Measurements from ENCODE around the gene RHBDL1.
A peak's percentile ranks its signal among the peaks of the same experiment; 100 is the strongest.

Gene RHBDL1

DNA sequence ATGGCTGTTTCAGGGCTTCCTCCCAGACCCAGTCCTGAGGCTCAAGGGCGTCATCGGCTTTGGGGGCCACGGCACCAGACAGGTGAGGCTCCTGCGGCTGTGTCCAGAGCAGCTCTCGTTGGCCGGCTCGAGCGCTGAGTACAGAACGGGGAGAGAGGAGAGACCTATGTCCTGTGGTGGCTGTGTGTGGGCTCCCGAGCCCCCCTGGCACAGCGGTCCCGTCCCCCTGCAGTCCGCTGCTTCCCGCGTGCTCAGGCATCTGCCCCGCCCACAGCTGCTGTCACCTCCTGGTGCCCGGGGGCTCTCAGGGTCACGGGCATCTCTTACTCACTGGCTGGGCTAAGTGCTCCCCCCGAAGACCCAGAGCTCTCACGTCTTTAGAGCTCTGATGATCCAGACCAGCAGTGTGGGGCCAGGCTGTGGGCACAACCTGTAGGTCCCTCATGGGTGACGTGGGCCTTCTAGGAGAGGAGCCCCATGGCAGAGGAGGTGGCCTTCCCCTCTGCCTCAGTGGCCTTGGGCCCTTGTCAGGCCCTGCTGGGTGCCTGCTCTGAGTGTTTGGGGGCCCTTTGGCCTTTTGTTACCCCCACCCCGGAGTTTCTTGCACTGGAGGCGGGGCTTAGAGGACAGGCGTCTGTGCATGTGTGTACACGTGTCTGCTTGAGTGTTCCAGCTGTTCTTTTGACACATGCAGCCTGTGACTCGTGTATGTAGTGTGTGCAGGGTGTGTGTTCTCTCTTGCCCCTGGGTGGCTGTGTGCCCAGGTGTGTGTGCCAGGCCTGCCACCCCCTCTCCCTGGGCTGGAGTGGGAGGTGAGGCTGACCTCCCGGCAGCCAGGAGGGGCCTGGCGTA is 22.8 kb upstream of the RHBDL1 start:
- no peak for DNase-seq

DNA sequence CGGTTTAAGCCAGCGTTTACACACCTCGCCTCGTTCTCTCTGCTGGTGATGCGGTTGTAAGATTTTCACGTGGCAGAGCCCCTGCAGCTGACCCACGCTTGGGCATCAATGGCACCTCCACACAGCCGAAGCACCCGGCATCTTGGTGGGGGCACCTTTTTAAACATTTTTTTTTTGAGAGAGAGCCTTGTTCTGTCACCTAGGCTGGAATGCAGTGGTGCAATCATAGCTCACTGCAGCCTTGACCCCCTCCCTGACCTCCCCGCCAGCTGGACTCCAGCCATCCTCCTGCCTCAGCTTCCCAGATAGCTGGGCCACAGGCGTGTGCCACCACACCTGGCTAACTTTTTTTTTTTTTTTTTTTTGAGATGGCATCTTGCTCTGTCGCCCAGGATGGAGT is 21.4 kb upstream of the RHBDL1 start:
- DNase-seq: no peak

- no peak for DNase-seq
These were observed 18.0 kb upstream of the RHBDL1 start for GRCh38 chr16:657487-657886.

DNA sequence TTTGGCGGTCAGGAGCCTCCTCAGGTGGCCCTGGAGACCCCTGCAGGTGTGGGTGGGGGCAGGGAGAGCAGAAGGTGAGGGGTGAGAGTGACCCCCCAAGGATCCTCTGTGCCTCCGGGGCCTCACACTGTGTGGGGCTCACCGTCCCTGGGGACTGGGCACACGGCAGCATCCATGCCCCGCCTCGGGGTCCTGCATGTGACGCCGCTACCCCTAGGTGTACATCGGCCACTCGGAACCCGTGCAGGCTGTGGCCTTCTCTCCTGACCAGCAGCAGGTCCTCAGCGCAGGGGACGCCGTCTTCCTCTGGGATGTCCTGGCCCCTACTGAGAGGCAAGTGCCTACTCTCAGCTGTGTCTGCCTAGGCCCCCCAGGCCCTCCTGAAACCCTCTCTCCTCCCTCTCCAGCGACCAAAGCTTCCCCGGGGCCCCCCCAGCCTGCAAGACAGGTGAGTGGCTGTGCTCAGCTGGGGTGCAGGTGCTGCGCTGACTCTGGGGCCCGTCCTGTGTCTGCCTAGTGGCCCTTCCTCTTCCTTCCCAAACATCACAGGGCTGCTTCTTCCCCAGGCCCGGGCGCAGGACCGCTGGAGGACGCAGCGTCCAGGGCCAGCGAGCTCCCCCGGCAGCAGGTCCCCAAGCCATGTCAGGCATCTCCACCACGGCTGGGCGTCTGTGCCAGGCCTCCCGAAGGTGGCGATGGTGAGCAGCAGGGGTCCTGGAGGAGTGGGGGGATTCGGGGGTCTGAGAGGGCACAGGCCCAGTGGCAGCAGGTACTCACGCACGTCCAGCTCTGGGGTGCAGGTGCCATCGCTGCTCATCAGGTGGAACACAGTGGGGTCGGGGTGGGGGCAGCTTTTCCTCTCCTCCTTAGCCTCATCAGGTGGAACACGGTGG is 16.5 kb upstream of the RHBDL1 start:
- no peak for DNase-seq

DNA sequence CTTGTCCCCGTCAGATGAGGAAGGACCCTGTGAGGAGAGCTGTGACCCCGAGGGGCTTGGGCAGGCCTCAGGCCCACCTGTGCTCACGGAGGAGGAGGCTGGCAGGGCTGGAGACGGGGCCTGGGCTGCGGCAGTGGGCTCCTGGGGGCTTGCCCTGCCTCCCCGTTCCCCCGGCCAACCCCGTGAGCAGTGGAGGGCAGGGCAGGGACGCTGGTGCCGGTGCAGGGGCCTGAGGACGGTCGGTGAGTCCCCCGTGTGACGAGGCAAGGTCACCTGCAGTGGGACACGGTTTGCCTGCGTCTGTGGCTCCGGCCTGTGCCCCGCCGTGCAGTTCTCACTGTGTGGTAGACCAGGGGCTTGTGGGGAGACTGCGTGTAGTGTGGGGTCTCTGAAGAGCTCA is 15.9 kb upstream of the RHBDL1 start:
- DNase-seq: no peak

DNA sequence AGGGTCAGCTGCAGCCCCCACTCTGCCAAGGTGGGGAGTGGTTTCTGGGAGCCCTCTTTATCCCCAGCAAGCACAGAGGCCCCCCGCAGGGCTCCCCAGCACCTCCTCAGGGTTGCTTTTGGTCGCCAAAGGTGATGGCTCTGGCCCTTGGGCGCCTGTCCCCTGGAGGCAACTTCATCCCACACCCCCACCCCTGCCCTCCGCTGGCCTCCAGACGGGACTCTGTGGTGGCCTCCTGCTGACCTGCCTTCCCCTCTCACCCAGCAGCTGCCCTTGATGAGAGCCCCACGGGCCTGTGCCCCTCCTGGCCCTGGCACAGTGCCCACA is 15.4 kb upstream of the RHBDL1 start:
- DNase-seq: no peak

GRCh38 chr16:660459-661183 is 14.8 kb upstream of the RHBDL1 start:
- peak in 54 of 58 donors; percentile 11 to 89 (median 78) for DNase-seq

DNA sequence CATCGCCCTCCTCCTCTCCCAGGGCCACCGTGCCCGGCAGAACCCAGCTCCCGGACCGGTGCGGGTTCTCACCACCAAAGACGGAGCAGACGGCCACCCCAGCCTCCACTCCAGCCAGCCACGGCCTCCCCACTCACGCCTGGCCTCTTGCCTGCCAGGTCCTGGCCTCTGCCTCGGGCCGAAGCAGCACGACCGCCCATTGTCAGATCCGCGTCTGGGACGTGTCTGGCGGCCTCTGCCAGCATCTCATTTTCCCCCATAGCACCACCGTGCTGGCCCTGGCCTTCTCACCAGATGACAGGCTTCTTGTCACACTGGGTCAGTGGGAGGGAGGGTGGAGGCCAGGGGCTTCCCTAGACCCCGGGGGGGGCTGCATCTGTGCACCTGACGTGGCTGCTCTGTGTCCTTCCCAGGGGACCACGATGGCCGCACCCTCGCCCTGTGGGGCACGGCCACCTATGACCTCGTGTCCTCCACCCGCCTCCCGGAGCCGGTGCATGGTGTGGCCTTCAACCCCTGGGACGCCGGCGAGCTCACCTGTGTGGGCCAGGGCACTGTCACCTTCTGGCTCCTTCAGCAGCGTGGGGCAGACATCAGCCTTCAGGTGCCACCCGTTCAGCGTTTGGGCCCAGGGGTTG is 14.2 kb upstream of the RHBDL1 start:
- peak in 1 of 58 donors; percentile 69 for DNase-seq

DNA sequence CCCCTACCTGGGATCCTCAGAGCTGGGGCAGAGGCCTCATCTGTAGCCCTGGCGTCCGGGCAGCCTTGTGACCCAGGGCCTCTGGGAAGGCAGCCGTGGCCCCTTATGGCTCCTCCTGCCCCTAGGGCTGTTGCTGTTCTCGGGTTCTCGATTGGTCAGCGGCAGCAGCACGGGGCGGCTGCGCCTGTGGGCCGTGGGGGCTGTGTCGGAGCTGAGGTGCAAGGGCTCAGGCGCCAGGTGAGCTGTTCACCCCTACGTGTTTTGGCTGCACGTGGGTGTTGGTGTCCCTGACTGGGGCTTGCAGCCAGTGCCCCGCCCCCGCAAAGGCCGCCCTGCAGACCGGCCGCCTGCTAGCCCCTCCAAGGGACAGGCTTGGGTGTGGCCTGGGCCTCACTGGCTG is 13.4 kb upstream of the RHBDL1 start:
- no peak for DNase-seq

GRCh38 chr16:662597-662996 is 12.9 kb upstream of the RHBDL1 start:
- no peak for DNase-seq

- no peak for DNase-seq
These were observed 8.9 kb upstream of the RHBDL1 start for GRCh38 chr16:666572-666971.

DNA sequence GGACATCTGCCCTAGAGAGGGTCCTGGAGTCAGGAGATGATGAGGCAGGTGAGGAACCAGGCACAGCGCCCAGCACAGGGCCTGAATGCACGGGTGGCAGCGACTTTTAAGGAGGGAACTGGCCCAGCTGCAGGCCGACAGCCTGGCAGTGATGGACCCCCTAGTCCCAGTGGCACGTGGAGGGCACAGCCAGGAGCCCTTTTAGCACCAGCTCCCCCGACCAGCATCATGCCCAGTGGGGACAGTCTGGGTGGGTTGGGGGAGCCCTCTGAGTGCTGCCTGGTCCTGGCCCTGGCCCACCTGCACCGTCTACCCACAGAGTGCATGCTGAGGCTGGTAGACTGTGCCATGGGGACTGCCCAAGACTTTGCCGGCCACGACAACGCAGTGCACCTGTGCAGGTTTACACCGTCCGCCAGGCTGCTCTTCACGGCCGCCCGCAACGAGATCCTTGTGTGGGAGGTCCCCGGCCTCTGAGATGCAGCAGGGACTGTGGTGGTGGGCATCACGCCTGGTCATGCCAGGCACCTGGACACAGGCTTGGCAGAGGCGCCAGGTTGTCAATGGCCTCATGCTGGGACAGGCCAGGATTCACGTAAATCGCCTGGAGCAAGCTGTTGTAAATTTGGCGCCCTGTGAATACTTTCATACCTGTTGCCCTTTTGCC is 8.2 kb upstream of the RHBDL1 start:
- no peak for DNase-seq

- DNase-seq: peak in 57 of 58 donors; percentile 12 to 93 (median 84)
These were observed 7.5 kb upstream of the RHBDL1 start, which contains the start of gene RHOT2 for GRCh38 chr16:667780-668518. Gene RHOT2, plus strand, starts transcription at chr16:668132. Its CDS starts 68 bp downstream, at chr16:668200.

GRCh38 chr16:668519-669171 is 6.8 kb upstream of the RHBDL1 start:
- DNase-seq: no peak

DNA sequence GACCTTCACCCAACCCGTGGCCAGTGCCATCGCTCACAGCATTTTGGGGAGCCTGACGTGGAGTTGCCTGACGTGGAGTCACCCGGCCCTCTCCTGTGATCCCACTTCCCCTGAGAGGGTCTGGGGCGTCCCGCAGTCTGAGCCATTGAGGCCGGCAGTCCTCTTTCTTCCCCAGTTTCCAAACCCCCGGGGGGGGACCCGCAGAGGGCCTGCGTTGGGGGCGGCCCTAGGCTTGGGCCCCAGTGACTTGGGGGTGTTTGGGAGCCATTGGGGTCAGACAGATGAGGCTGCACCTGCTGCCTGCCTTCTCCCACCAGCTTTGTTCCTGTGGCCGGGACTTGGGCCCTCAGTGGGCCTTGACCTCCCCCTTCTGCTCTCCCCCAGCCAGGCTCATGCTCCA is 5.8 kb upstream of the RHBDL1 start:
- DNase-seq: no peak

- DNase-seq: no peak
These were observed 4.8 kb upstream of the RHBDL1 start for GRCh38 chr16:670485-671352.

DNA sequence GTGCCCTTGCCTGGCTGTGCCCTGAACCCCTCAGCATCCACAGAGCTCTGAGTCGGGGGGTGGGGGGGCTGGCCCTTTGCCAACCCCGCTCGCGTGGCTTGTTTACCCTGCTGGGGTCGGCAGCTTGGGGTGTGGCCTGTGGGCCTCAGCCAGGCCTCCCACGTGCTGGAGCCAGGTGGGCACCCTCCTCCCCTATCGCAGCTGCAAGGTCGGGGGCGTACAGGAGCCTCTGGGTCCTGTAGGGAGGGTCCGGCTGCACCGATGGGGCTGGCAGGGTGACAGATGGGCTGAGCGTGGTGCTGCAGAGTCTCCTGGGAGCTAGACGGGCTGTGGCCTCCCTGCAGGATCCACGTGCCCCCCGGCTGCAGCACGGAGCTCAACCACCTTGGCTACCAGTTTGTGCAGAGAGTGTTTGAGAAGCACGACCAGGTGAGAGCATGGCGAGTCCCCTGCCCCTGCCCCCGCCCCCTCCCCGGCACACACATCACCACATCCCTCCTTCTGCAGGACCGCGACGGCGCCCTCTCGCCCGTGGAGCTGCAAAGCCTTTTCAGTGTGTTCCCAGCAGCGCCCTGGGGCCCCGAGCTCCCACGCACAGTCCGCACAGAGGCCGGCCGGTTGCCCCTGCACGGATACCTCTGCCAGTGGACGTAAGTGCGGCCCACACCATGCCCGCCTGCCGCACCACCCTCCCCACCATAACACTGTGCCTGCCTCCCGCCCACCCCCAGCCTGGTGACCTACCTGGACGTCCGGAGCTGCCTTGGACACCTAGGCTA is 3.9 kb upstream of the RHBDL1 start:
- DNase-seq: no peak

DNA sequence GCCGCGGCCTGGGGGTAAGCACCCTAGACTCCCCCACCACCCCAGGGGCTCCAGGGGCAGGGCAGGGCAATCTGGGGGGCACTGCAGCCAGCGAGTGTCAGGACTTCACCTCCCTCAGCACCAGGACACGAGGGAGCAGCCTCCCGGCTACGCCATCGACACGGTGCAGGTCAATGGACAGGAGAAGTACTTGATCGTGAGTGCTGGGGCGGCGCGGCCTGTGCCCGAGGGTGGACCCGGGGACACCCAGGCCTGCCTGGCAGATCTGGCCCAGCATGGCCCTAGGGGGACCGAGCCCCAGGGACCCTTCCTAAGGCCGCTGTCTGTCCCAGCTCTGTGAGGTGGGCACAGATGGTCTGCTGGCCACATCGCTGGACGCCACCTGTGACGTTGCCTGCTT is 3.1 kb upstream of the RHBDL1 start:
- no peak for DNase-seq

Data from anterior cingulate cortex (tissue), 58 donors.